Measurements from ENCODE around the gene PIAS4.

The PIAS4 gene

GRCh38 chr19:3977242-3978143 lies 30.0 kb upstream of the PIAS4 start:
- no peak for DNase-seq

- DNase-seq: no peak
Observed at GRCh38 chr19:3978145-3978544, 29.4 kb upstream of the PIAS4 start.

DNA sequence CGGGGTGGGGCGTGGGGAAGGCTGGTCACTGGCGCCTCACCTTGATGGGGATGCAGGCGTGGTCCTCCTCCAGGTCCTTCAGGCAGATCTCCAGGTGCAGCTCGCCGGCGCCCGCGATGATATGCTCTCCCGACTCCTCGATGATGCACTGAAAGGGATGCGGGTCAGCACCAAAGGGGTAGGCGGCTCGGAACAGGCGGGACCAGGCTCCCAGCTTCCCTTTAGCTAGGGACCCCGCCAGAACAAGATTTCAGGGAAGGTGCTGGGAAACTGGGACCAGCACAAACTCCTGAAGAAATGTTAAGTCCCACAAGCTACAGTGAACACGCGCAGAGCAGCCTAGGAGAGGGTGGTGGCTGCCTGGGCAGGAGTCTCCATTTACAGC lies 28.3 kb upstream of the PIAS4 start:
- no peak for DNase-seq

DNA sequence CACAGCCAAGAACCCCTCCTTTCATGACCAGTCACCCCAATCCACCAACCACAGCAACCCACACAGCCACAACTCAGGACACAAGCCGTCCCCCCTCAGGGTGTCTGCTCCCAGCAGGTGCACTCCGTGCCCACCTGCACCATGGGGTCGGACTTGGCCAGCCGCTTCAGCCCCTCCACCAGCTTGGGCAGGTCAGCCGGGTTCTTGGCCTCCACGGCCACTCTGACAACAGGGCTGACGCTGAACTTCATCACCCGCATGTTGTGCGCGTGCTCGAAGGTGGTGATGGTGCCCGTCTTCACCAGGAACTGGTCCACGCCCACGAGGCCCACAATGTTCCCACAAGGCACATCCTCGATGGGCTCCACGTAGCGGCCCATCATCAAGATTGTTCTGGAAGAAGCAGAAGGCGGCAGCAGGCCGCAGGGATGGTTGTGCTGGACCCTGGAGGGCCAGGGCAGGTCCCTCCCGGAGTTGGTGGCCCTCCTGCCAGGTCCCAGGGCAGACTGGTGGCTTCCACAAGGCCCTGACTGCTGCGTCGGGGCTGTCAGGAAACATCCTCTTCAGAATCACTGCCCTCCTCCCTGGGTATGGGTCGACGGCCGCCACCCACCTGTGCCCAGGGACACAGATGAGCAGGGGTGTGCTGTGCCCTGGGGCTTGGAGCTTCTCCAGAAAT lies 27.7 kb upstream of the PIAS4 start:
- DNase-seq: no peak

DNA sequence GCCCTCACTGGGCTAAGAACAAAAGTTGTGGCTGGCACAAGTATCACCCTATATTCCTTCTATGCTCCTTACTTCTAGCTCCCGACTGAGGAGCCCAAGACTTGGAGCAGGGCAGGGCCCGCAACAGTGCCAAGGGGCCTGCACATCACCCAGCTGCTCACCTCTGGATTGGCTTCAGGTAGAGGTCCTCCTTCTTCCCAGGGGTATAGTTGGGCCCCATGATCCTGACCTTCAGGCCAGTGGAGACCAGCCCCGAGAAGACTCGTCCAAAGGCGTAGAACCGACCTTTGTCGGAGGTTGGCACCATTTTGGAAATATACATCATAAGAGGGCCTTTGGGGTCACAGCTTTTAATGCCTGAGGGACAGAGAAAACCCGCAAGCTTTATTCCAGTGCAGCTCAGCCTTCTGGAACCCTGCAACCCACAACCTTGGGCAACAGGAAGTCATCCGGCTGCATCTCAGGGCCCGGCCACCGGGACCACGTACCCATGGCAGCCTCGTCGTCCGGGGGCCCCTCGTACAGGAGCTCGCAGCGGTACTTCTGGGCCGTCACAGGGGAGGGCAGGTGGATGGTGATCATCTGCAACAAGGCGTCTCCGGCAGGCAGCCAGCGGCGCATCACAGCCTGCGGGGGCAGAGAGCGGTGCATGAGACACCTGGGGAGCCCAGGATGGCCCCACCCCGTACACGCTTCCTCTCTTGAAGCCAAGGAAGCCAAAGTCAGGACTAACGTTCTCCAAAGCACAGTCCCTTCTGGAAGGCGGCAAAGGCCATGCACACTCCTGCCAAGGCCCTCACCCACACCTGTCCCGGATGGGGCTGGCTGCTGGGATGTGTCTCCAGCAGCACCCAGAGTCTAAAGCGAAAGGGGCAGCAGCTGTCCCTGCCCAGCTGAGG lies 26.9 kb upstream of the PIAS4 start:
- DNase-seq: no peak

DNA sequence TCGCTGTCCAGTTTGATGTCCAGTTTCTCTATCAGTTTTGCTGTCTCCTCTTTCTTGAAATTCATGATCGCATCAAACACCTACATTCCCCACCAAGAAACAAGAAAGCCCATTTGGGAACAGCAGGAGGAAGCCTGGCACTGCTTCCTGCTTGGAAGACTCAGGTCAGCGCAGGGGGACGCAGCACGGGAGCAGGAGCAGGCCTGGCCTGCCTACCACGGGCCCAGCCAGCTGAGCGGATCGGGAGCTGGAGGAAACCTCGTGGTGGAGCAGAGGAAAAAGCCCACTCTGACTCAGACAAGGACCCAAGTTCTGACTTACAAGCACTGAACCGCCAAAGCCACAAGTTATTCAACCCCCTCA lies 26.2 kb upstream of the PIAS4 start:
- no peak for DNase-seq

DNA sequence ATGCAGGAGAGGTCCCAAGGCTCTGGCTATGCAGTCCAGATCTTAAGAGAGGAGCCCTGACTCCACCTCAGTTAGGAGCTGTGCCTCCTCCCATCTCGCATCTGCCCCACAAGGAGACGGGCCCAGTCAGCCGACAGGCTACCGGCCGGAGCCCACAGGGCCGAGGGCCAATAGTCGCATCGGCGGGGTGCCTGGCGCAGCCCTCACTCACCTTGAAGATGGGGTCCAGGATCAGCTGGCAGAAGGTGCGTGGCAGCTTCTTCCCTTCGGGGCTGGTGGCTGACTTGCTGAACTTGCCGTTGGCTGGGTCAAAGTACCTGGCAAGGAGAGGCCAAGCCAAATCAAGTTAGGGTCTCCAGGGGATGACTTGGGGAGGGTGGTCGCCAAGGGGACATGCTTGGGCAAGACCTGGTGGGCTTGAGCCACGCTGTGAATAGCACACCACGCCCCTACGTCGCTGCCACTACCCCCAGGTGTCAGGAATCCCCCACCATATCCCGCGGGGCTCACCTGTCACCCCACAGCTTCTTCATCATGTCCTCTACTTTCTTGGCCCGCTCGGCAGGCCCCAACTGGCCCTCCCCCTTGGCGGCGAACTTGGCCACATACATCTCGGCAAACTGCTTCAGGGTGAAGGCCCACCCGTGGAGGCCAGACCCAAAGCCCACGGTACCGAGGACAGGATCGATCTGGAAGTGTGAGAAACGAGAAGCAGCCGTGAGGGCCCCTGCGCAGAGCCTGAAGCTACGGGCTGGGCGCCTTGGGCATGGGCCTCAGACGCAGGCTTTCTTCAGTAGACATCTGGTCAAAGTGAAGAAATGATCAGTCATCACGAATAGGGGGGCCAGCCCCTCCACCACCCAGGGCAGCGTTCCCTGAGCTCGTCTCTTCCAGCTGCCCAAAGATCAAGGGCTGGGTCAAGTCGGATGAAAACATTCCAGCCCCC lies 25.5 kb upstream of the PIAS4 start:
- DNase-seq: no peak

DNA sequence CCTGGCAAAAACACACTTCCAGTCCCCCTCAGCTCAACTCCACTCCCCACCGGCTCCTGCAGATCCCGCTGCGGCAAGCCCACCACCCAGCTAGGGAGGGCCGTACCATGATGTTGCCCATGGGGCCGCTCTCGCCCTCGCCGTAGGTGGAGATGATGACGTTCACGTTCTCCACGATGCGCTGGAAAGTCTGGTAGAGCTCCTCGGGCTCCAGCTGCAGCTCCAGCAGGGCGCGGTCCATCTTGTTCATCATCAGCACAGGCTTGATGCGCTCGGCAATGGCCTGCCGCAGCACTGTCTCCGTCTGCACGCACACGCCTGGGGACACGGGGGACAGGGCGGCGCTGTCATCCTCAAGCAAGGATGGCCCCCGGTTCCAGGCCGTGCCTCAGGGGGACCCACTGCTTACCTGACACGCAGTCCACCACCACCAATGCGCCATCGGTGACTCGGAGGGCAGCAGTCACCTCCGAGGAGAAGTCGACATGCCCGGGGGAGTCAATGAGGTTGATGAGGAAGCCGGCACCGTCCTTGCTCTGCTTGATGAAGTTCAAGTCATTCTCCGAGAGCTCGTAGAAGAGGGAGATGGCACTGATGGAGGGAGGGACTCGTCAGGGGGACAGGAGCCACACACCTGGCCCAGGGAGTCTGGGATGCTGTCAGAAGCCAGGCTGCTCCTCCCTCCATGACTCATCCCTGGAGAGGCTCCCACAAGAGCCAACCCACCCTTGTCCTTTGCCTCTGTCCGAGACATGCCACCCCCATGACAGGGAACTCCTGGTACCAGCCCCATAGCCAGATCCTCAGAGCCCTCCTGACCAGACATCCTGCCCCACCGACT lies 24.6 kb upstream of the PIAS4 start:
- no peak for DNase-seq

DNA sequence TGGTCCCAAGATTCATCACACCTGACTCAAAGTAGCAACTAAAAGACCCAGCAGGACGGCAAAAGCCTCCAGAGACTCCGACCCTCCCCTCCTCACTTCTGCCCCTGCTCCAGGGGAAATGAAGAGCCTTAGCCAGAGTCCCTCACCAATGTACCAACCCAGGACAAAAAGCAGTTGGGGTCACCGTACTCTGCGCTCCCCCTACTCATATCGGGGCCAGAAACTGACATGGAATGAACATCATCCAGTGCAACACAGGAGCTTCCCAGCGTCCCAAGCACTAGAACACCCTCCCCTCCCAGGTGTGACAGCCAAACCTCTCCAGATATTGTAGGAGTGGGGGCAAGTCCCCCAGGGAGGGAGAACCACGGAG lies 24.0 kb upstream of the PIAS4 start:
- DNase-seq: no peak

DNA sequence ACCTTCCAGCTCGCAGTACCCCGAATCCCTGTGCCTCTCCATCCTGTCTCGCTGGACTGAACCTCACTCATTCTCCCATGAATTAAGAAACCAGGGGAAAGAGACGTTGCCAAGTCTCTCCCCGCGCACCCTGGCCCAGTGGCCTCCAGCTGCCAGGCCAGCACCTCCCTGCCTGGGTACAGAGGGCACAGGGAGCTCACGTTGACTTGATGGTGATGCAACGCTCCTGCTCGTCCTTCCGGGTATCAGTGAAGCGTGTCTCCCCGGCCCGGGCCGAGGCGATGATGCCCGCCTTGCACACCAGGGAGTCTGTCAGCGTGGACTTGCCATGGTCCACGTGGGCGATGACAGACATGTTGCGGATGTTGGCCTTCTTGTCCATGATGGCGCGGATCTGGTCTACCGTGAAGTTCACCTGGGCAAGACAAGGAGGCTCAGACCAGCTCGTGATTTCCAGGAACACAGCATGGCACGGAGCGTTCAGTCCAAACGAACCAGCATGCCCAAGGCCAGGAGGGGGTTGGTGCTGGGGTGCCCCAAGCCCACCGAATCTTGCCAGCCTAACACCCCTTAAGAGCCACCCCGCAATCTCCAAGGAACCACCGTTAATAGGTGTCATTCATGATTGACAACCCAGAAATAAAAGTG lies 23.5 kb upstream of the PIAS4 start:
- DNase-seq: no peak

GRCh38 chr19:3984584-3984907 lies 23.0 kb upstream of the PIAS4 start:
- DNase-seq: no peak

- DNase-seq: peak; percentile 88 to 90
Observed at GRCh38 chr19:3984908-3985642, 22.5 kb upstream of the PIAS4 start, which contains the start of gene EEF2. EEF2 (minus strand) TSS chr19:3985463; CDS start chr19:3985380, 83 bp downstream.

GRCh38 chr19:3985643-3986259 lies 21.8 kb upstream of the PIAS4 start:
- DNase-seq: no peak

DNA sequence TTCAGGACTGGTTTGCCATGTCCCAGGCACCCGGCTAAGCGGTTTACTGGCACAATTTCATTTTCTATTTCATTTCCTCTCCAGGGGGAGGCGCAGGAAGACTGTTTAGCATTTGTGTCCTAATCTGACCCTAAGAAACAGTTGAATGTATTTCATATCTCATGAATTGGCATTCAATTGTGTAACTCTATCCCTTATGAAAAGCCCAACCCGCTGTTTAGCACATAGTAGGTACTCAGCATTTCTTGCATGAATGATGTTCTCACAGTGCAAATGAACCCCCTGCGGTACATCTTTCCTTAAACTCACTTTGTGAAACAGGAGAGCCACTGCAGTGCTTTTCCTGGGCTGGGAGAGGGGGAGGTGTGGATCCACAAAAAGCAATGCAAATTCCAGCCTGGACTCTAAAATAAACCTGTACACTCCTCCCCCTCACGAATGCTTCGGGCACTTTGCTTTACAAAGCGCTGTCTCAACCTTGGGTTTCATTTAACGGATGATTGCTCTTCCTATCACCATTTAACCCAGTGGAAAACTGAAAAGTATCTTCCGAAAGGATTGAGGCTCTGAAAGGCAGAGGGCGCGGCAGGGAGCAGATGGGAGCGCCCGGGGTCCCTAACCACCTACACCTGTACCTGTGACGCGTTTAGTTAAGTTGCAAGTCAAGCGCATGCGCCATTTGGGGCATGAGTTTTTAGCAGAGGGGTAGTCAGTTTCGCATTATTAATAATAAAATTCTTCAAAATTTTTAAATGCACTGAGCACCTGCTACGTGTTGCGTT lies 21.1 kb upstream of the PIAS4 start:
- peak; percentile 48 to 61 for DNase-seq

DNA sequence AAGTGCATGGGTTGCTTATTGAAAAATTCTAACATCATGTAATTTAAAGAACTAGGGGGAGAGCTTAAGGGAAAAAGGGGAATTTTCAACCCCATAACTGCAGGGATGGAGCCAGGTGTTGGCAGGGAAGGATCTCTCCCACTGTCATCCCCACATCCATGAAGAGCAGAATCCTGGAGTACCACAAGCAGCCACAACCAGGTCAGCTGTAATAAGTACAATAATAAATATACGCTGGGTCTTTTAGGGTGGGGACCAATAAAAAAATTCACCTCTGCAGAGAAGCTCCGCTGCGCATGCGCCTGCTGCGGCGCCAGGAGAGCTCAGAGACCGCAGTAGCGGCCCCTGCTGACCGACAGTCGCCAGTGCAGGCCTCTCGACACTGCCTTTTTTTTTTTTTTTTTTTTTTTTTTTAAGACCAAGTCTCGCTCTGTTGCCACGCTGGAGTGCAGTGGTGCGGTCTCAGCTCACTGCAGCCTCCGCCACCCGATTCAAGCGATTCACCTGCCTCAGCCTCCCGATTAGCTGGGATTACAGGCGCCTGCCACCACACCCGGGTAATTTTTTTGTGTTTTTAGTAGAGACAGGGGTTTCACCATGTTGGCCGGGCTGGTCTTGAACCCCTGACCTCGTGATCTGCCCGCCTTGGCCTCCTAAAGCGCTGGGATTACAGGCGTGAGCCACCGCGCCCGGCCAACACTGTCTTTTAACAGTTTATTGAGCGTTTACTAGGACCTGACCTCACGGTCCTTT lies 19.7 kb upstream of the PIAS4 start:
- peak; percentile 87 for DNase-seq

GRCh38 chr19:3990815-3991117 lies 16.8 kb upstream of the PIAS4 start:
- no peak for DNase-seq

GRCh38 chr19:3995607-3996006 lies 11.9 kb upstream of the PIAS4 start:
- no peak for DNase-seq

All from stimulated activated CD4-positive, alpha-beta T cell treated with anti-CD3 and anti-CD28 coated beads, Interleukin-4, amount 100 ng/mL, for 4 hours (primary cell).